NB4 (cell line): Measurements from ENCODE around the gene PILRA.

Experiments
- MYC ChIP-seq: IDR thresholded peaks from 2 replicates; pipeline ENCODE4 v1.6.1; 2011; ENCODE audit warnings: low read depth, low read length
- POLR2A ChIP-seq: IDR thresholded peaks from 2 replicates; pipeline ENCODE4 v1.6.1; 2011; ENCODE audit warnings: mild to moderate bottlenecking; ENCODE audit not compliant: insufficient read length; ENCODE audit errors: extremely low read depth
- TF ChIP-seq, protein P1 (sequence below): IDR thresholded peaks from one replicate; pipeline ENCODE4 v1.5.1; 2012; ENCODE audit warnings: low read depth, low read length
- TF ChIP-seq, protein P2 (sequence below): IDR thresholded peaks from 2 replicates; pipeline ENCODE4 v1.6.1; 2011; ENCODE audit warnings: low read depth, low read length

DNA sequence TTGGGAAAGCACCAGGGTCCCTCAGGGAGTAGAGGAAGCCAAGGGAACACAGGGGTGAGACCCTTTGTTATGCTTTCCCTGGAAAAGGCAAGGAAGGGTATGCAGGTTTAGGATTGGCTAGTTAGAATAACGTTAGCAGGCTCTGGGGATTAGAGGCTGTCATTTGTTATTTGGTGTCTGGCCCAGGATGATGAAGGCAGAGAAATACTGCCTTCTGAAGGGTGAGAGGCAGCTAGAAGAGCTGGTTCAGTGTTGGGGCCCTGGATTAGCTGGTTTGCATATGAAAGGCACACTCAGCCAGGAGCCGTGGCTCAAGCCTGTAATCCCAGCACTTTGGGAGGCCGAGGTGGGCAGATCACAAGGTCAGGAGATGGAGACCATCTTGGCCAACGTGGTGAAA lies 3.0 kb upstream of the PILRA start:
- TF ChIP-seq, protein P1, sequence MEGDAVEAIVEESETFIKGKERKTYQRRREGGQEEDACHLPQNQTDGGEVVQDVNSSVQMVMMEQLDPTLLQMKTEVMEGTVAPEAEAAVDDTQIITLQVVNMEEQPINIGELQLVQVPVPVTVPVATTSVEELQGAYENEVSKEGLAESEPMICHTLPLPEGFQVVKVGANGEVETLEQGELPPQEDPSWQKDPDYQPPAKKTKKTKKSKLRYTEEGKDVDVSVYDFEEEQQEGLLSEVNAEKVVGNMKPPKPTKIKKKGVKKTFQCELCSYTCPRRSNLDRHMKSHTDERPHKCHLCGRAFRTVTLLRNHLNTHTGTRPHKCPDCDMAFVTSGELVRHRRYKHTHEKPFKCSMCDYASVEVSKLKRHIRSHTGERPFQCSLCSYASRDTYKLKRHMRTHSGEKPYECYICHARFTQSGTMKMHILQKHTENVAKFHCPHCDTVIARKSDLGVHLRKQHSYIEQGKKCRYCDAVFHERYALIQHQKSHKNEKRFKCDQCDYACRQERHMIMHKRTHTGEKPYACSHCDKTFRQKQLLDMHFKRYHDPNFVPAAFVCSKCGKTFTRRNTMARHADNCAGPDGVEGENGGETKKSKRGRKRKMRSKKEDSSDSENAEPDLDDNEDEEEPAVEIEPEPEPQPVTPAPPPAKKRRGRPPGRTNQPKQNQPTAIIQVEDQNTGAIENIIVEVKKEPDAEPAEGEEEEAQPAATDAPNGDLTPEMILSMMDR, result no peak
- TF ChIP-seq POLR2A (no peak), MYC (no peak)
- TF ChIP-seq, protein P2, sequence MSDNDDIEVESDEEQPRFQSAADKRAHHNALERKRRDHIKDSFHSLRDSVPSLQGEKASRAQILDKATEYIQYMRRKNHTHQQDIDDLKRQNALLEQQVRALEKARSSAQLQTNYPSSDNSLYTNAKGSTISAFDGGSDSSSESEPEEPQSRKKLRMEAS, result no peak
